Gastroesophageal sphincter (tissue), 4 donors: ENCODE data around the gene TSPAN14. TPM values are rescaled to one million over a fixed set of nuclear protein-coding genes. Genes with fewer than 3 reads are reported as not detected.

ENCODE experiments used
- ATAC-seq: fragments of 150-250 bp; one replicate; pipeline ENCODE4 v1.9.1; 2016; ENCODE audit warnings: mild to moderate bottlenecking, moderate library complexity
- H3K27ac ChIP-seq, 4 donors: fragments of 200-600 bp; sonication (generic) in 3 of 4; 1 replicate in 3 of 4; 2 replicates in 1 of 4; pipeline ENCODE4 v1.5.1; 2016 to 2019
- H3K27me3 ChIP-seq: fragments of 200-600 bp; sonication (generic); one replicate; pipeline ENCODE4 v1.5.1; 2019
- H3K36me3 ChIP-seq, 2 donors: fragments of 200-600 bp; sonication (generic); one replicate each; pipeline ENCODE4 v1.5.1; 2019; ENCODE audit warnings: control low read depth in 1 of 2
- H3K4me1 ChIP-seq, 3 donors: fragments of 200-600 bp; sonication (generic); 1 replicate in 2 of 3; 2 replicates in 1 of 3; pipeline ENCODE4 v1.5.1; 2016 to 2019; ENCODE audit warnings: control low read depth in 2 of 3
- H3K4me3 ChIP-seq, 2 donors: fragments of 200-600 bp; sonication (generic); one replicate each; pipeline ENCODE4 v1.5.1; 2019; ENCODE audit warnings: mild to moderate bottlenecking in 1 of 2, moderate library complexity in 1 of 2
- H3K9me3 ChIP-seq, 3 donors: fragments of 200-600 bp; sonication (generic); one replicate each; pipeline ENCODE4 v1.5.1; 2017 to 2019; ENCODE audit warnings: control low read depth in 2 of 3
- CTCF ChIP-seq, 4 experiments: fragments of 200-600 bp in 2 of 4; fragments of 450-650 bp in 2 of 4; sonication (generic) in 1 of 4; IDR thresholded peaks; one replicate each; pipeline ENCODE4 v1.5.1; 2017 to 2019; ENCODE audit warnings: antibody characterized with exemption in 4 of 4, mild to moderate bottlenecking in 2 of 4, moderate library complexity in 2 of 4
- EP300 ChIP-seq: sonication (generic); formaldehyde crosslinking; IDR thresholded peaks from one replicate; pipeline ENCODE4 v1.6.1; 2017; ENCODE audit warnings: antibody characterized with exemption, mild to moderate bottlenecking
- POLR2A ChIP-seq, 2 donors: fragments of 450-650 bp; IDR thresholded peaks; one replicate each; pipeline ENCODE4 v1.6.1; 2017; ENCODE audit warnings: antibody characterized with exemption in 2 of 2, mild to moderate bottlenecking in 2 of 2, moderate library complexity in 1 of 2
- POLR2AphosphoS5 ChIP-seq: sonication (generic); formaldehyde crosslinking; IDR thresholded peaks from one replicate; pipeline ENCODE4 v1.6.1; 2017; ENCODE audit warnings: antibody characterized with exemption
- WGBS, 2 donors: methylation state at CpG; one replicate each; pipeline ENCODE4 v1.1.5; 2018; ENCODE audit warnings: low coverage in 1 of 2; 5-methylcytosine and 5-hydroxymethylcytosine counted together
- total RNA-seq, 4 donors: library from RNA; depleted of rRNA; stranded (reverse); fragments of >200 nt; gene quantifications; one replicate each; pipeline ENCODE4 v1.1.0, GENCODE V29; 2016

TSPAN14 gene
- total RNA-seq, 4 donors from 2014 or later, result 23.3 to 52.4 (median 37.1) TPM

GRCh38 chr10:80553436-80553835 lies 99.3 kb downstream of the TSPAN14 start:
- Histone ChIP-seq H3K27ac (no peak overlapping the region), H3K4me1 (no peaks in the 10 kb centered on the region), H3K9me3 (no peaks in the 10 kb centered on the region), H3K4me3 (no peak overlapping the region), H3K27me3 (peaks cover 11% of the 10 kb centered on the region), H3K36me3 (no peaks in the 10 kb centered on the region)
- no peak for ATAC-seq
- WGBS, 2 donors, result 93 to 100% methylated on average over 1 to 3 of the region's 5 CpGs
- TF ChIP-seq POLR2AphosphoS5 (no peak), EP300 (no peak), POLR2A (IDR thresholded peaks at IDR 0.05) (no peak), CTCF (IDR thresholded peaks at IDR 0.05) (no peak)

GRCh38 chr10:80554050-80554449 lies 99.9 kb downstream of the TSPAN14 start:
- no peak for ATAC-seq

DNA sequence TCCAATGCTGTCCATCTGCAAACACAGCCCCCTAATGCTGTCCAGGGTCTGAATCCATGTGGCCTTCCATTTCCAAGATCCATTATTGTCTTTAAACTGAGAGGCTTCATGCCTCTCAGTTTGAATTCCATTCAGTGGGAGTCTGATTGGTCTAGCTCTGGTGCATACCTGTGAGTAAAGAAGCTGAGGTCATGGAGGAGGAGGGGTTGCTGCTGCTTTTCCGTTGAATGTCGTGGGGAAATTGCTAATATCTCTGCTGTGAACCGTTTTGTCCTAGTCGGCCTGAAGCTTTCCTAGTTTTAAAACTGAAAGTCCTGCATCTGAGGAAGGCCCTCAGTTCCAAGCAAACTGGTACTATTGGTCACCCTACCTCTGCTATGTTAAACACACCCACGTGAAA lies 101.3 kb downstream of the TSPAN14 start:
- no peak overlapping the region for H3K4me3 ChIP-seq
- no peak for ATAC-seq
- H3K36me3 ChIP-seq, result no peaks in the 10 kb centered on the region
- H3K27ac ChIP-seq, result no peak overlapping the region
- 63% methylated on average over 5 of the region's 5 CpGs; no CpG with 5 or more reads in 1 of the 2 donors for WGBS, 2 donors
- no peak for TF ChIP-seq POLR2A (IDR thresholded peaks at IDR 0.05)
- no peak for TF ChIP-seq CTCF (IDR thresholded peaks at IDR 0.05)
- no peak for TF ChIP-seq POLR2AphosphoS5
- TF ChIP-seq EP300, result no peak
- H3K4me1 ChIP-seq, result no peaks in the 10 kb centered on the region
- no peaks in the 10 kb centered on the region for H3K9me3 ChIP-seq
- peaks cover 11% of the 10 kb centered on the region for H3K27me3 ChIP-seq

More at GRCh38 chr10:80554050-80554449, 99.9 kb downstream of the TSPAN14 start:
- H3K9me3 ChIP-seq, result no peaks in the 10 kb centered on the region
- 74 to 84% methylated on average over 2 to 5 of the region's 5 CpGs for WGBS, 2 donors
- no peak overlapping the region for H3K27ac ChIP-seq
- H3K36me3 ChIP-seq, result no peaks in the 10 kb centered on the region
- no peaks in the 10 kb centered on the region for H3K4me1 ChIP-seq
- H3K4me3 ChIP-seq, result no peak overlapping the region
- peaks cover 11% of the 10 kb centered on the region for H3K27me3 ChIP-seq
- TF ChIP-seq CTCF (IDR thresholded peaks at IDR 0.05) (no peak), EP300 (no peak), POLR2AphosphoS5 (no peak), POLR2A (IDR thresholded peaks at IDR 0.05) (no peak)

DNA sequence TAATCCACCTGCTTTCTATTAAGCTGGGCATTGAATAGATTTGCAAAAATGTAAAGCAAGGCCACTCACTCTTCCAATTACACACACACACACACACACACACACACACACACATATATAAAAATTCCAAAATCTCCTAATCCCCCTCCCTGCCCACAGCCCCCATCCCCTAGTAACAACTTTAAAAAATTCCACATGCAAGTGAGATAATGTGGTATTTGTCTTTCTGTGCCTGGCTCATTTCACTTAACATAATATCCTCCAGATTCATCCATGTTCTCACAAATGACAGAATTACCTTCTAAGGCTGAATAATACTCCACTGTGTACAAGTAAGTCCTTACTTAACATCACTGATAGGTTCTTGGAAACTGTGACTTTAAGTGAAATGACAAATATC lies 107.8 kb downstream of the TSPAN14 start:
- Histone ChIP-seq H3K4me1 (no peaks in the 10 kb centered on the region), H3K27ac (no peak overlapping the region), H3K36me3 (no peaks in the 10 kb centered on the region), H3K4me3 (no peak overlapping the region), H3K9me3 (no peaks in the 10 kb centered on the region), H3K27me3 (peaks cover 3% of the 10 kb centered on the region)
- TF ChIP-seq POLR2AphosphoS5, result no peak
- TF ChIP-seq EP300, result no peak
- no peak for TF ChIP-seq POLR2A (IDR thresholded peaks at IDR 0.05)
- no peak for TF ChIP-seq CTCF (IDR thresholded peaks at IDR 0.05)
- ATAC-seq, result no peak

DNA sequence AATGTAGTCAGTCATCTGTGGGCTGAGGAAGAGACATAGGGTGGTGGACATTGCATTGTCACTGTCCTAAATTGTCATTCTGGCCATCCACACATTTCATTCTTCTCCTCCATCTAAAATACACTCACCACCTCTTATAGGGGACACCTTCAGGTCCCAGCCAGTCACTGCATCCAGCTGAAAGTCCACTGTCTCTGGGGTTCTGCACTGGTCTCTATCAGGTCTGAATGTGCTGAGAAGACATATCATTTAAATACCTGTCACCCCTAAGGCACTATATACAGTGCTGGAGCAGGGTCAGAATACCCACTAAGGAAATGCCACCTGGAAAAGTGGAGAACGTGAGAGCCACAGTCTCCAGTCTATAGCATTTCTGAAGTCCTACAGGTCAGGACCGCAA lies 113.2 kb downstream of the TSPAN14 start:
- TF ChIP-seq CTCF (IDR thresholded peaks at IDR 0.05) (no peak), POLR2AphosphoS5 (no peak), EP300 (no peak), POLR2A (IDR thresholded peaks at IDR 0.05) (no peak)
- Histone ChIP-seq H3K4me3 (no peak overlapping the region), H3K4me1 (no peaks in the 10 kb centered on the region), H3K27ac (no peak overlapping the region), H3K27me3 (peaks cover 8% of the 10 kb centered on the region), H3K36me3 (no peaks in the 10 kb centered on the region), H3K9me3 (no peaks in the 10 kb centered on the region)
- 100% methylated on average over 1 of the region's 2 CpGs; no CpG with 5 or more reads in 1 of the 2 donors for WGBS, 2 donors
- no peak for ATAC-seq
